IPS DF 4.7 (cell line): ENCODE results near the gene CEP57L1.
"Not testable (repeated sequence)": the region's sequence is repeated elsewhere in the genome, so short reads cannot be mapped to it uniquely, and the experiment has no call there.

Source experiments
- DNase-seq: peaks from one replicate; pipeline ENCODE4 v3.0.0-alpha.2; 2013; ENCODE audit warnings: low spot score; ENCODE audit errors: extremely low read depth

CEP57L1 gene

DNA sequence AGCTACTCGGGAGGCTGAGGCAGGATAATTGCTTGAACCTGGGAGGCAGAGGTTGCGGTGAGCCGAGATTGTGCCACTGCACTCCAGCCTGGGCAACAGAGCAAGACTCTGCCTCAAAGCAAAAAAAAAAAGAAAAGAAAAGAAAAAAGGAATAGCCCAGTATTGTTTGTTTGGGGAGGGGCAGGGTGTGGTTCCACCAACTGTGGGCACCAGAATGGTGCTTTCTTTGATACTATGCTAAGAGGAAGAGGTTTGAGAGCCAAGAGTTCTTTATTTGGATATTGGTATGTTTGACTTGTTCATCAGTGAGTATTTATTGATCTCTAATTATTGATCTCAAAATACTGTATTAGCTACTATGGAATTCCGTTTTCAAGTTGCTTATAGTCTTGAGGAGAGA, 72.3 kb downstream of the CEP57L1 start:
- no peak for DNase-seq

DNA sequence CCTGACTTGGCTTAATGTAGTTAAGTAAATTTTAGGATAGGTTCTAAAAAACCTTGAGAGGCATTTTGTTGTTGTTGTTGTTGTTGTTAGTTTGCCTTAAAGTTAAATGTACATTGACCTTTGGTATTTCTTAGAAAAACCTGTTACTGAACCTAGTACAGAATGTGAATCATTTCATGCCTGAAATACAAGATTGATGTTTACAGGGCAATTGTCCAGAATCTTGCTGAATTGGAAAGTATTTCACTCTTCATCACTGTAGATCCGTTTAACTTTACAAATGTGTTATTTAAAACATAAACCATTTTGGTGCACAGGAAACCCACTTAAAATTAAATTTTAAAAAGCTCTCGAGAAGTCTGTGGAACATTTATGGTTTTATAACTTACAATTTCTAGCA, 75.0 kb downstream of the CEP57L1 start:
- no peak for DNase-seq

GRCh38 chr6:109172101-109172746, 76.9 kb downstream of the CEP57L1 start:
- DNase-seq = no peak

GRCh38 chr6:109174916-109175315, 79.6 kb downstream of the CEP57L1 start:
- DNase-seq = no peak

DNA sequence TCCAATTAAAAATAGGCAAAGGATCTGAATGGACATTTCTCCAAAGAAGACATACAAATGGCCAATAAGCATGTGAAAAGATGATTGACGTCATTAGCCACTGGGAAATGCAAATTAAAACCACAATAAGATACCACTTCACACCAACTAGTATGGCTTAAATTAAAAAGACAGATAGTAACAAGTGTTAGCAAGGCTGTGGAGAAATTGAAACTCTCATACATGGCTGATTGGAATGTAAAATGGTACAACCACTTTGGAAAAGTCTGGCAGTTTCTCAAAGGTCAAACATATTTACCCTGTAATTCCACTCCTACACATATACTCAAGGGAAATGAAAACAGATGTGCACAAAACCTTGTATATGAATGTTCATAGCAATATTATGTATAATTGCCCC, 83.6 kb downstream of the CEP57L1 start:
- no peak for DNase-seq

GRCh38 chr6:109179507-109179906, 84.2 kb downstream of the CEP57L1 start:
- no peak for DNase-seq

GRCh38 chr6:109182578-109182977, 87.3 kb downstream of the CEP57L1 start:
- no peak for DNase-seq

- DNase-seq = no peak
Observed at GRCh38 chr6:109183109-109183650, 87.9 kb downstream of the CEP57L1 start.

- DNase-seq = no peak
Observed at GRCh38 chr6:109184638-109185037, 89.3 kb downstream of the CEP57L1 start.

DNA sequence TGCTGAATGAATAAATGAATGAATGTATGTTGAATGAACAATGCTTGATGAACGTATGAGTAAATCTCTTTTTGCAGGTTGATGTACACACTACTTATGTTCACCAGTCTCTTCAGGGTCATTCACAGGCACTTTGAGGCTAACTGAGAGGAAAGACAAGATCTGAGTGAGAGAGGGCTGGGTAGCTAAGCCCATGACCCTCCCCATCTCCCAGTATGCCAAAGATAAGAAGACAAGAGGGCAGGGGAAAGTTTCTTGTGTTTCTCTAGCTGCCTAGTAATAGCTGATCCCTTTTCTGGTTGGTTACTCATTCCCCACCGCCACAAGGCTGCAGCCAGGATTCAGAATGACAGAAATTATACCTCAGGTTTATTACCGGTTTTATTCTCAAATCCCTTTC, 90.7 kb downstream of the CEP57L1 start:
- DNase-seq = no peak

DNA sequence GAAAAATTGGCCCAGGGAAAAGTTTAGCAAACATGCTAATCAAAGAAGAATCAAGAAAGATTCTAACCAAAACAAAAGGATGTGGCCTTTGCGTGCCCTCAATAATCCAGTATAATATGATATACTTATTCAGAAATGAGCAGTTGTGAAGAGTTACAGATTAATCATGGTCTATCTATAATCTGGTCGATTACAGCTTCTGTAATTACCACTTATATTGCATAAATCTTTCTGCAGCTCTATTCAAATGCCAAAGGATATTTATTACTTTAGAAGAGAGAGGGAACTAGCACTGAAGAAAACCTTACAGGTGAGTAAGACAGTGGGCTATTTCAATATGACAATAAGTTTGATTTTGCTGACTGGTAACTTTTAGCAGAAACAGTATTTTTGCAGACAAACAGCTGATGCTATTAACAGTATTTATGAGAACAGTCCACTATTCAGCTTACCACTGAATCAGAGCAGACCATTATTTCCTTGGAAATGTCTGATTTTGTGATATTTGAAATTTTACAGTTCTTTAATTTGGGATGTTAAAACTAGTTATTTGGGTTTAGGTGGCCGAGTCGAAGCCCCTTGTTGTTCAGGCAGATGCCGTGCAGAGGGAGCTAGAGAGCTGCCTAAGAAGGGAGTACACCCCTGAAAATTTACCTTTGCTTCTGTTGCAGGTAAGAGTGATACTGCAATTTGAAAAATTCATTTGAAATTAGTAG, 92.2 kb downstream of the CEP57L1 start:
- DNase-seq = no peak

DNA sequence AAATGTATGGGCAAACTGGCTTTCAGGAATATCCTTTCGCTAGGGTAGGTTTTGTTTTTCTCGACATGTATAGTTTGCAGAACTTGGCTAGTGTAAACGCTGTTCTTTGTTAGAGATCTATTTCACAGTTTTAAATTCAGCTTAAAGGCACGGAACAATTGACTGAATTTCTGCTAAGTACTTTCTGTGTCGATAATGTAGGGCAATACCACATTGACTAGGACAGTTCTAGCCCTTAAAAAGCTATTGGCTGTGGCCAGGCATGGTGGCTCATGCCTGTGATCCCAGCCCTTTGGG, 92.8 kb downstream of the CEP57L1 start:
- DNase-seq = no peak

- not testable (repeated sequence) for DNase-seq
Observed at GRCh38 chr6:109191368-109191767, 96.1 kb downstream of the CEP57L1 start.

- DNase-seq = no peak
Observed at GRCh38 chr6:109192865-109193264, 97.6 kb downstream of the CEP57L1 start.

GRCh38 chr6:109194880-109195279, 99.6 kb downstream of the CEP57L1 start:
- DNase-seq = no peak

- DNase-seq = no peak
Observed at GRCh38 chr6:109197061-109197460, 101.8 kb downstream of the CEP57L1 start.

DNA sequence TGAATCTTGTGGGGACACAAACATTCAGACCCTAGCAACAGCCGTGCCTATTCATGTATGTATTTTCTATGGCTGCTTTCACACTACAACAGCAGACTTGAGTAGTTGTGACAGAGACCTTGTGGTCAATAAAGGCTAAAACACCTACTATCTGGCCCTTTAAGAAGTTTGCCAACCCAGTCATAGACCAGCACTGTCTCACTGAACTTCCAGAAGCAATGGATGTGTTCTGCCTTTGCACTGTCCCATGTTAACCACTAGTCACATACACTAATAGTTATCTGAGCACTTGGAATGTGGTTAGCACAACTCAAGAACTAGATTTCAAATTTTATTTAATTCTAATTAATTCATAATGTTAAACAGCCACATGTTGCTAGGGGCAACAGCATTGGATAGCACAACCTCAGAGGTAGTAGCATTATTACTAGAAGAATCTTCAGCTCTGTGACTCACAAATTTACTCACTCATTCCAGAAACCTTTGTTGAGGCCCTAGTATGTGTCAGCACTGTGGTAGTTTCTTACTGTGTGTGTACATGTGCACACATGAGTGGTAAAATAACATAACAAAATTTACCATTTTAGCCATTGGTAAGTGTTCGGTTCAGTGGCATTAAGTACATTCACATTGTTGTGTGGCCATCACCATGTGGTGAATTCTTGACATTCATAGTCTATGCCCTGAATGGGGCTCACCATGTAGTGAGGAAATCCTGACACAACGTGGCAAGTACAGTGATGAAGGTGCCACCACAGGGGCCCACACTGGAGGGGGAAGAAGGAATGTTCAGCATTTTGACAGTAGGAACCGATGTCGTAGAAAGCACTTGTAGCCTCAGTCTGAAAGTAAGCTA, 107.3 kb downstream of the CEP57L1 start:
- DNase-seq = no peak

DNA sequence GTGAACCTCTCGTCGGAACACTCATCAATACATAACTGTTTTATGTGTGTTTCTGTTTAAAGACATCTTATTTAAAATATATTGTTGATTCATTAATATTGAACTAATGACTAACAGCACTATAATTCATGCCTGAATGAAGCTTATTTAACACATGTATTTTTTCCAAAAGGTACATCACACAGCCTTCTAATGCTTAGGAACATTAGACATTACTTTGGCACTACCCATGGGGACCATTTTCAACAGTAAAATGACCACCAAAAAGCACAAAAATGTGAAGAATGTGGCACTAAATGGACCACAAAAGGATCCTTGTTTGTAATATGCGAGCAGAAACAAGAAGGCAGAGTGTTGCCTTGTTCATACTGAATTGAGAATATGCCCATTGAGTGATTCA, 109.2 kb downstream of the CEP57L1 start:
- no peak for DNase-seq

- no peak for DNase-seq
Observed at GRCh38 chr6:109212683-109213082, 117.4 kb downstream of the CEP57L1 start.
